GM06990 (cell line): ENCODE results near the gene KCTD6.

Experiments
- DNase-seq: peaks from one replicate; pipeline ENCODE4 v3.0.0-alpha.2; 2011; ENCODE audit not compliant: insufficient read length; ENCODE audit errors: extremely low read depth
- H3K27me3 ChIP-seq: replicated peaks from 2 replicates; pipeline ENCODE4 v1.6.0; 2011; ENCODE audit warnings: low read length; ENCODE audit not compliant: control insufficient read depth, insufficient read depth
- H3K36me3 ChIP-seq: 2 replicates; pipeline ENCODE4 v1.5.1; 2011; ENCODE audit warnings: low read length; ENCODE audit not compliant: control insufficient read depth, insufficient read depth
- H3K4me3 ChIP-seq: replicated peaks from 2 replicates; pipeline ENCODE4 v1.5.1; 2011; ENCODE audit warnings: low read depth, mild to moderate bottlenecking, control low read depth, low read length
- CTCF ChIP-seq: IDR thresholded peaks from 2 replicates; pipeline ENCODE4 v1.5.1; 2011; ENCODE audit warnings: low read length, control low read depth, mild to moderate bottlenecking, inconsistent platforms; ENCODE audit not compliant: insufficient read depth, poor library complexity, severe bottlenecking

The KCTD6 gene

GRCh38 chr3:58496206-58496857, 4.4 kb downstream of the KCTD6 start:
- no peak for TF ChIP-seq CTCF
- DNase-seq, result no peak

GRCh38 chr3:58497097-58497496, 5.2 kb downstream of the KCTD6 start:
- H3K4me3 ChIP-seq, result no peak overlapping the region
- no peak for TF ChIP-seq CTCF
- H3K27me3 ChIP-seq, result no peaks in the 10 kb centered on the region
- DNase-seq, result no peak
- no peaks in the 10 kb centered on the region for H3K36me3 ChIP-seq

More at GRCh38 chr3:58496206-58496857, 4.4 kb downstream of the KCTD6 start:
- Histone ChIP-seq H3K36me3 (no peaks in the 10 kb centered on the region), H3K4me3 (no peak overlapping the region), H3K27me3 (no peaks in the 10 kb centered on the region)

GRCh38 chr3:58502872-58503271, 11.0 kb downstream of the KCTD6 start:
- no peak for DNase-seq
- Histone ChIP-seq H3K36me3 (no peaks in the 10 kb centered on the region), H3K4me3 (no peak overlapping the region)

GRCh38 chr3:58507356-58508078, 15.6 kb downstream of the KCTD6 start:
- DNase-seq, result no peak
- Histone ChIP-seq H3K4me3 (no peak overlapping the region), H3K27me3 (no peaks in the 10 kb centered on the region), H3K36me3 (no peaks in the 10 kb centered on the region)
- no peak for TF ChIP-seq CTCF

More at GRCh38 chr3:58502872-58503271, 11.0 kb downstream of the KCTD6 start:
- TF ChIP-seq CTCF, result no peak
- H3K27me3 ChIP-seq, result no peaks in the 10 kb centered on the region

- DNase-seq, result no peak
- no peaks in the 10 kb centered on the region for H3K27me3 ChIP-seq
- no peaks in the 10 kb centered on the region for H3K36me3 ChIP-seq
- no peak for TF ChIP-seq CTCF
- H3K4me3 ChIP-seq, result no peak overlapping the region
These were observed 16.5 kb downstream of the KCTD6 start for GRCh38 chr3:58508437-58508836.
